AG10803 (cell line): Measurements from ENCODE around the gene NXF3.
A peak's percentile ranks its signal among the peaks of the same experiment; 100 is the strongest.
"Not testable (repeated sequence)": the region's sequence is repeated elsewhere in the genome, so short reads cannot be mapped to it uniquely, and the experiment has no call there.

Source experiments
- DNase-seq: peaks from one replicate; pipeline ENCODE4 v3.0.0; 2010; ENCODE audit warnings: low read depth
- H3K4me3 ChIP-seq: 2 replicates; pipeline ENCODE4 v1.5.1; 2011; ENCODE audit warnings: mild to moderate bottlenecking, low read length, control low read depth
- TF ChIP-seq, protein P1 (sequence below): conservative IDR thresholded peaks from 2 replicates; pipeline ENCODE4 v1.5.1; 2011; ENCODE audit warnings: mild to moderate bottlenecking, low read length, control low read depth, inconsistent platforms

NXF3 gene

GRCh38 chrX:103063918-103064434, 29.0 kb downstream of the NXF3 start, which contains the start of gene BEX1:
BEX1 (minus strand) TSS chrX:103064171; CDS start chrX:103063274, 897 bp downstream.
- DNase-seq = peak; percentile 0
- TF ChIP-seq, protein P1, sequence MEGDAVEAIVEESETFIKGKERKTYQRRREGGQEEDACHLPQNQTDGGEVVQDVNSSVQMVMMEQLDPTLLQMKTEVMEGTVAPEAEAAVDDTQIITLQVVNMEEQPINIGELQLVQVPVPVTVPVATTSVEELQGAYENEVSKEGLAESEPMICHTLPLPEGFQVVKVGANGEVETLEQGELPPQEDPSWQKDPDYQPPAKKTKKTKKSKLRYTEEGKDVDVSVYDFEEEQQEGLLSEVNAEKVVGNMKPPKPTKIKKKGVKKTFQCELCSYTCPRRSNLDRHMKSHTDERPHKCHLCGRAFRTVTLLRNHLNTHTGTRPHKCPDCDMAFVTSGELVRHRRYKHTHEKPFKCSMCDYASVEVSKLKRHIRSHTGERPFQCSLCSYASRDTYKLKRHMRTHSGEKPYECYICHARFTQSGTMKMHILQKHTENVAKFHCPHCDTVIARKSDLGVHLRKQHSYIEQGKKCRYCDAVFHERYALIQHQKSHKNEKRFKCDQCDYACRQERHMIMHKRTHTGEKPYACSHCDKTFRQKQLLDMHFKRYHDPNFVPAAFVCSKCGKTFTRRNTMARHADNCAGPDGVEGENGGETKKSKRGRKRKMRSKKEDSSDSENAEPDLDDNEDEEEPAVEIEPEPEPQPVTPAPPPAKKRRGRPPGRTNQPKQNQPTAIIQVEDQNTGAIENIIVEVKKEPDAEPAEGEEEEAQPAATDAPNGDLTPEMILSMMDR = no peak
- H3K4me3 ChIP-seq = no peak within 1 kb of the TSS; the same call in 1 of the 2 replicates

- DNase-seq = peak; percentile 11
- no peak overlapping the region; the same call in 1 of the 2 replicates for H3K4me3 ChIP-seq
- TF ChIP-seq, protein P1 = no peak
Observed at GRCh38 chrX:103063191-103063845, 29.6 kb downstream of the NXF3 start.

DNA sequence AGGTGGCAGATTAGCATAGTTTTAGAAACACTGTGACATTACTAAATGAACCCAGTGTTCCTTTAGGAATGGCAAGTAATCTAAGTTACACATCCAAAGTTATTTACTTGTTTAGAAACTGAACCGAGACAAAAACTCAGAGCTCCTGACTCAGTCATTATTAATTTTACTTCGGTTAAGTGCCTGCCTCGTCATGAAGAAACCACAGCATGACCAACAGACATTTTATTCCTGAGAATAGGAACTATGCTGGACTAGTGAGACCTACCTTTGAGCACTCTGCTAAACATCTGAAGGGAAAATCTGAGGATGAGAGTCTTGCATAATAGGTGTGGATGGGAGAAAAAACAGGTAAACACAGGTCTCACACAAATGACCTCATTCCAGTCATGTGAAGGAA, 31.5 kb downstream of the NXF3 start:
- H3K4me3 ChIP-seq = no peak overlapping the region
- DNase-seq = no peak
- TF ChIP-seq, protein P1 = no peak

GRCh38 chrX:103056902-103057301, 36.0 kb downstream of the NXF3 start:
- TF ChIP-seq, protein P1 = no peak
- no peak for DNase-seq
- H3K4me3 ChIP-seq = no peak overlapping the region

DNA sequence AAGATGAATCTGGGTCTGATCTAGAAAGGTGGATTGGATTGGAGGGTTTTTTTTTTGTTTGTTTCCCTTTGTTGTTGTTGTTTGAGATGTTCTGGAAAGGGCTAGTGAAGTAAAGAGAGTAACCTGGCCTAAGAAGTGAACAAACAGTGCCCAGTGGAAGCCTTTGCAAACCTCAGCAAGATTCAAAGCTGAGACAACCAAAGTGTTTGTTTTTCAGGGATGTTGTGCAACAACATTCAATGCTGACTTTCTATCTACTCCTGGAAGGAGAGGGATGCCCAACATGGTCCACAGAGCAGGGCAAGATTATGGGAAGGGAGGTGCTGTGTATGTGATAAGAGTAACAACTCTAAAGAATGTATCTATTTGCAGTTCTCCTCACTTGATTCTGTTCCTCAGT, 40.3 kb downstream of the NXF3 start:
- no peak overlapping the region for H3K4me3 ChIP-seq
- TF ChIP-seq, protein P1 = no peak
- DNase-seq = no peak

DNA sequence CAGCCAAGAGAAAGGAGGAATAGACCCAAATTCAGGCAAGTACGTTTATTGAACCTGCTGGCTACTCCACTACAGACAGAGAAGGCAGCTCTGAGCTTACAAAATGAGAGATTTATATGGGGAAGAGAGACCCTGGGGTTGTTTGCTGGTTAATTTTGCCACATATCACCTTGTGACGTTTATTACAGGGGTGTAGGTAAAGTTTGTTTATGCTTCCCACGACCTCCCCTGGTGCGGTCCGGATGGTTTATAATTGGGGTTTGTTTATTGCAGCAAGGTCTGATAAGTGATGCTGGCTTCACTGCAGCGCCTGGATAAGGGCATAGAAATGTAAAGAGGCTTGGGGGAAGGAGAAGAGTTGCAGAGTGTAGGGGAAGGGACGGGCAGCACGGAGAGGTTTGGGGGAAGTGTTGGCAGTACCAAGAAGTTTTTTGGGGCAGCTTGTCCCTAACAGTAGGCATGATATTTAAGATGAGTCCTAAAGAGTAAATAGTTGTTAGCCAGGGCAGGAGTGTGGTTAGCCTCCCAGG, 41.6 kb downstream of the NXF3 start:
- no peak overlapping the region for H3K4me3 ChIP-seq
- TF ChIP-seq, protein P1 = no peak
- DNase-seq = no peak

DNA sequence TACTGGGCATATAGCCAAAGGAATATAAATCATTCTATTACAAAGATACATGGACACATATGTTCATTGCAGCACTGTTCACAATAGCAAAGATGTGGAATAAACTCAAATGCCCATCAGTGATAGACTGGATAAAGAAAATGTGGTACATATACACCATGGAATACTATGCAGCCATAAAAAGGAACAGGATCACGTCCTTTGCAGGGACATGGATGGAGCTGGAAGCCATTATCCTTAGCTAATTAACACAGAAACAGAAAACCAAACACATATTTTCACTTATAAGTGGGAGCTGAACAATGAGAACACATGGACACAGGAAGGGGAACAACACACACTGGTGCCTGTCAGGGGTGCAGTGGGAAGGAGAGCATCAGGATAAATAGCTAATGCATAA, 59.6 kb downstream of the NXF3 start:
- not testable (repeated sequence) for DNase-seq, H3K4me3 ChIP-seq
